GM12865 (cell line): ENCODE results near the gene PACS1.

ENCODE experiments used
- DNase-seq: peaks from one replicate; pipeline ENCODE4 v3.0.0; 2010; ENCODE audit warnings: low read depth
- H3K4me3 ChIP-seq: 2 replicates; pipeline ENCODE4 v1.5.1; 2011; ENCODE audit warnings: mild to moderate bottlenecking, low read depth, low read length, control low read depth
- TF ChIP-seq, protein P1 (sequence below): IDR thresholded peaks from 2 replicates; pipeline ENCODE4 v1.5.1; 2011; ENCODE audit warnings: low read length, control low read depth, low read depth, inconsistent platforms; ENCODE audit not compliant: insufficient read depth; ENCODE audit errors: missing control alignments

Gene PACS1

DNA sequence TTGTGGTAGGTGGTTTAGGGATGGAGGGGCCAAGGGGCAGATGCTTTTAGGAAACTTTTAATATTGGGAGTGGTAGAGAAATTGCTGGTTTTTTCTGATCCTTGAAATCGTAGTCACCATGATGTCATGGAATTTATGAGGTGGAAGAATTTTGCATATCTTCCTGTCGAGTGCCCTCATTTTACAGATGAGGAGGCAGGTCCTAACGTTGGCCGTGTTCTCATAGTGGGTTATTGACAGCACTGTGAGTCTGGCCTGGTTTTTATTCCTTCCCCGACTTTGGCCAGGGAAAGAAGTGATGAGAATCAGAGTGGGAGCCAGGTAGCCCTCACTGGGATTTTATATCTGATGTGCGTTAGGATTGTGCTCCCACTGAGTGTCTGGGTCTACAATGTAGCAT is 8.8 kb upstream of the PACS1 start:
- TF ChIP-seq, protein P1, sequence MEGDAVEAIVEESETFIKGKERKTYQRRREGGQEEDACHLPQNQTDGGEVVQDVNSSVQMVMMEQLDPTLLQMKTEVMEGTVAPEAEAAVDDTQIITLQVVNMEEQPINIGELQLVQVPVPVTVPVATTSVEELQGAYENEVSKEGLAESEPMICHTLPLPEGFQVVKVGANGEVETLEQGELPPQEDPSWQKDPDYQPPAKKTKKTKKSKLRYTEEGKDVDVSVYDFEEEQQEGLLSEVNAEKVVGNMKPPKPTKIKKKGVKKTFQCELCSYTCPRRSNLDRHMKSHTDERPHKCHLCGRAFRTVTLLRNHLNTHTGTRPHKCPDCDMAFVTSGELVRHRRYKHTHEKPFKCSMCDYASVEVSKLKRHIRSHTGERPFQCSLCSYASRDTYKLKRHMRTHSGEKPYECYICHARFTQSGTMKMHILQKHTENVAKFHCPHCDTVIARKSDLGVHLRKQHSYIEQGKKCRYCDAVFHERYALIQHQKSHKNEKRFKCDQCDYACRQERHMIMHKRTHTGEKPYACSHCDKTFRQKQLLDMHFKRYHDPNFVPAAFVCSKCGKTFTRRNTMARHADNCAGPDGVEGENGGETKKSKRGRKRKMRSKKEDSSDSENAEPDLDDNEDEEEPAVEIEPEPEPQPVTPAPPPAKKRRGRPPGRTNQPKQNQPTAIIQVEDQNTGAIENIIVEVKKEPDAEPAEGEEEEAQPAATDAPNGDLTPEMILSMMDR: no peak
- no peak overlapping the region for H3K4me3 ChIP-seq
- no peak for DNase-seq

GRCh38 chr11:66062408-66062807 is 7.7 kb upstream of the PACS1 start:
- TF ChIP-seq, protein P1: no peak
- H3K4me3 ChIP-seq: no peak overlapping the region

GRCh38 chr11:66063900-66064299 is 6.2 kb upstream of the PACS1 start:
- H3K4me3 ChIP-seq: no peak overlapping the region
- TF ChIP-seq, protein P1: no peak
- DNase-seq: no peak

More at GRCh38 chr11:66062408-66062807, 7.7 kb upstream of the PACS1 start:
- no peak for DNase-seq

DNA sequence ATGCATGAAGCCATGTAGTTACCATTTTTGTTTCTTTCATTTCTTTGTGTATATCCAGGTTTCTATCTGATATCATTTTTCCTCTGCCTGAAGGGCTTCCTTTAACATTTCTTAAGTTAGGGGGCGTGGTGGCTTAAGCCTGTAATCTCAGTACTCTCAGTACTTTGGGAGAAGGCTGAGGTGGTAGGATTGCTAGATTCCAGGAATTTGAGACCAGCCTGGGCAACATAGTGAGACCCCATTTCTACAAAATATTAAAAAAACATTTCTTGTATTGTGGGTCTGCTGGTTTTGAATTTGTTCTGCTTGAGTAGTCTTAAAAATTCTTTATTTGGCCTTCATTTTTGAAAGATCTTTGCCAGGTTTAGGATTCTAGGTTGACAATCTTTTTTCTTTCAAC is 5.5 kb upstream of the PACS1 start:
- no peak for DNase-seq
- TF ChIP-seq, protein P1: no peak

GRCh38 chr11:66066751-66067150 is 3.3 kb upstream of the PACS1 start:
- TF ChIP-seq, protein P1: no peak
- no peak overlapping the region for H3K4me3 ChIP-seq
- DNase-seq: no peak

More for the DNA sequence above, 5.5 kb upstream of the PACS1 start:
- H3K4me3 ChIP-seq: no peak overlapping the region

DNA sequence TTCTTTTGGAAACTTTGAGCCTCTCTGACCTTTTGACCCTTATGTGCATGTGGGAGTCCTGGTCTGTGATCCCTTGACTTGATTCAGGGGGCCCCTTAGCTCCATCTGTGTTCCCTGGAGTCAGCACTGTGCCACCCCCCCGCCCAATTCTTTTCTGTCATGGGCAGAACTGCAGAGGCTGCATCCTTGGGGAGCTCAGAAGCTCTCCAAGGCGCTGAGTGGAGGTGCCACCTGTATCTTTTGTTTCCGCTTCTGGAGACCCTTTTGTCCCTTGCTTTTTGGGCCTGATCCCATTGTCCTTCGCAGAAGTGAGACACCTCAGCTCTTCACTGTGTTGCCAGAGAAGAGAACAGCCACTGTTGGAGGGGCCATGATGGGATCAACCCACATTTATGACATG is 2.4 kb upstream of the PACS1 start:
- no peak for DNase-seq
- TF ChIP-seq, protein P1: no peak
- H3K4me3 ChIP-seq: no peak overlapping the region

GRCh38 chr11:66068154-66068821 is 1.8 kb upstream of the PACS1 start:
- TF ChIP-seq, protein P1: peak; percentile 90
- peak; percentile 81 for DNase-seq
- H3K4me3 ChIP-seq: peak overlapping the region; percentile 65
